ENCODE results near the gene NLRP12.
"Not testable (repeated sequence)": the region's sequence is repeated elsewhere in the genome, so short reads cannot be mapped to it uniquely, and the experiment has no call there.

Gene NLRP12

DNA sequence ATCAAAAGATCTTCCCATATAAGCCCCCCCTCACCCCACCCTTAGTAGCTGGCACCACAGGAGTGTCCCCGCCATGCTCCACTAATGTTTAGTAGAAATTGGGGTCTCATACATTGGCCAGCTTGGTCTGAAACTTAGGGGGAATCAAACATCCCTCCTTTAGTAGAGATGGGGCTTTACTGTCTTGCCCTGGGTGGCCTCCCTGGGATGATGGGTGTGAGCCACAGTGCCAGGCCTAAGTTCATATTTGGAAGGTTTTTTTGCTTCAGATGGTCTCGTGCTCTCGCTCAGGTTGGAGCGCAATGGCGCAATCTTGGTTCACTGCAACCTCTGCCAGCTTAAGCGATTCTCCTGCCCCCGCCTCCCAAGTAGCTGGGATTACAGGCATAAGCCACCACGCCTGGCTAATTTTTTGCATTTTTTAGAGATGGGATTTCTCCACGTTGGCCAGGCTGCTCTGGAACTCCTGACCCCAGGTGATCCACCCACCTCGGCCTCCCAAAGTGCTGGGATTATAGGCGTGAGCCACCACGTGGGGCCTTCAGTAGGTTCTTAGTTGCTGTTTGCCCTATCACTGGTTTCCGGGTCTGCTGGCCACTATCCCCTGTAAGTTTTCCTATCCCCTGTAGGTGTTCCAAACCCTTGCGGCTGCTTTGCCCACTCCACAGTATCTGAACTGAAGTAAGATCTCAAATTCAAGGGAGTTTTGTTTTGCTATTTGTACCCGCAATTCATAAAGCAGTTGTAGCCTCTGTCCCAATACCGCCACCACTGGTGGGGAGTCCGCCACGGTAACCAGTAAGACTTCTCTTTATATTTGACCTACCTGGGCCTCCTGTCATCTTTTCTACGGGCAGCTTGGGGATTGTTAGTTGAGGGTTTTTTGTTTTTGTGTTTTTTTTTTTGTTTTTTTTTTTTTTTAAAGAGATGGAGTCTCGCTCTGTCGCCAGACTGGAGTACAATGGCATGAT, 34.1 kb downstream of the NLRP12 start:
- DNase-seq (ENCODE audit: insufficient read length) (no peak), FAIRE-seq (no peak)
- TF ChIP-seq POLR2A (IDR thresholded peaks at IDR 0.05; ENCODE audit: low read depth, low read length): no peak
- no peak for TF ChIP-seq POLR2AphosphoS5 (IDR thresholded peaks at IDR 0.05; ENCODE audit: low read depth, low read length)
- no peak for TF ChIP-seq TAF1 (IDR thresholded peaks at IDR 0.05; ENCODE audit: borderline replicate concordance, low read depth, low read length)

DNA sequence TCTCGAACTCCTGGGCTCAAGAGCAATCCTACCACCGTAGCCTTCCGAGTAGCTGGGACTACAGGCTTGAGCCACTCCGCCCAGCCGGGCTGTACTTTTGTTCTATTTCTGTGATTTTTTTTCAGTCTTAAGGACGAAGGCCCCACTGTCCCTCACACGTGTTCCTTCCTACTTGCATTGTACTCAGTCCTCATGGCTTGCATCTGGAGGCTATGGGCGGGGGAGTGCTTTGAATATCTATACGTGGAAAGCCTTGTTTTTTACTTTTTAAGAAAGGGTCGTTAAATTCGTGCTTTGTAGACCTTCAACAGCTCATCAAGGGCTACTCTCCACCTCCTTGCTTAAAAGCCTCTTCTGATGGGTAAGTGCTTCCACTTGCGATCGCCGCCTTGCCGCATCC, 36.8 kb downstream of the NLRP12 start:
- TF ChIP-seq POLR2AphosphoS5 (IDR thresholded peaks at IDR 0.05; ENCODE audit: low read depth, low read length) (no peak), TAF1 (IDR thresholded peaks at IDR 0.05; ENCODE audit: borderline replicate concordance, low read depth, low read length) (no peak), POLR2A (IDR thresholded peaks at IDR 0.05; ENCODE audit: low read depth, low read length) (no peak)
- no peak for DNase-seq (ENCODE audit: insufficient read length)
- FAIRE-seq: no peak

GRCh38 chr19:53786744-53787143, 37.4 kb downstream of the NLRP12 start:
- no peak for FAIRE-seq
- no peak for DNase-seq (ENCODE audit: insufficient read length)
- TF ChIP-seq POLR2A (IDR thresholded peaks at IDR 0.05; ENCODE audit: low read depth, low read length) (no peak), POLR2AphosphoS5 (IDR thresholded peaks at IDR 0.05; ENCODE audit: low read depth, low read length) (no peak), TAF1 (IDR thresholded peaks at IDR 0.05; ENCODE audit: borderline replicate concordance, low read depth, low read length) (no peak)

- FAIRE-seq: no peak
- DNase-seq (ENCODE audit: insufficient read length): no peak
- TF ChIP-seq POLR2AphosphoS5 (IDR thresholded peaks at IDR 0.05; ENCODE audit: low read depth, low read length): no peak
- no peak for TF ChIP-seq TAF1 (IDR thresholded peaks at IDR 0.05; ENCODE audit: borderline replicate concordance, low read depth, low read length)
- TF ChIP-seq POLR2A (IDR thresholded peaks at IDR 0.05; ENCODE audit: low read depth, low read length): no peak
Observed at GRCh38 chr19:53785196-53785889, 38.8 kb downstream of the NLRP12 start.

DNA sequence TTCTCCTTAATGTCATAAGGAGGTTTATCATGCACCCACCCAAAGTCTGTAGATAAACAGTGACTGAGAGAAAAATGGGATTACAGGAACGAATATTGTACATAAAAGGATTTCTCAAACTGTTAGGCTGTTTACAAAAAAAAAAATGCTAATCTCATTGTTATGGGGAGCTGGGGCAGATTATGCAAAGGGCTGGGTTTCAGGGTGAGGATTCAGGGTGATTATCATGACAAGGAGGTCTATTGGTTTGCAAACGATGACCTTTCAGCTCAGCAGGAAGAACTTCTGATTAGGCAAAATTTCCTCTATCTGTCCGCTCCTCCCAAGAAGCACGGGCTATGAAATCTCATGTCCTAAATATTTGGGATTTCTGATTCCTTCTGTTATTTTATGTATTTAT, 41.4 kb downstream of the NLRP12 start:
- TF ChIP-seq POLR2AphosphoS5 (IDR thresholded peaks at IDR 0.05; ENCODE audit: low read depth, low read length) (no peak), POLR2A (IDR thresholded peaks at IDR 0.05; ENCODE audit: low read depth, low read length) (no peak), TAF1 (IDR thresholded peaks at IDR 0.05; ENCODE audit: borderline replicate concordance, low read depth, low read length) (no peak)
- DNase-seq (ENCODE audit: insufficient read length): no peak
- FAIRE-seq: no peak

GRCh38 chr19:53781332-53781731, 42.8 kb downstream of the NLRP12 start:
- FAIRE-seq; DNase-seq (ENCODE audit: insufficient read length): not testable (repeated sequence)

- TF ChIP-seq POLR2AphosphoS5 (IDR thresholded peaks at IDR 0.05; ENCODE audit: low read depth, low read length) (no peak), TAF1 (IDR thresholded peaks at IDR 0.05; ENCODE audit: borderline replicate concordance, low read depth, low read length) (no peak), POLR2A (IDR thresholded peaks at IDR 0.05; ENCODE audit: low read depth, low read length) (no peak)
- DNase-seq (ENCODE audit: insufficient read length) (no peak), FAIRE-seq (no peak)
Observed at GRCh38 chr19:53780506-53780905, 43.6 kb downstream of the NLRP12 start.

DNA sequence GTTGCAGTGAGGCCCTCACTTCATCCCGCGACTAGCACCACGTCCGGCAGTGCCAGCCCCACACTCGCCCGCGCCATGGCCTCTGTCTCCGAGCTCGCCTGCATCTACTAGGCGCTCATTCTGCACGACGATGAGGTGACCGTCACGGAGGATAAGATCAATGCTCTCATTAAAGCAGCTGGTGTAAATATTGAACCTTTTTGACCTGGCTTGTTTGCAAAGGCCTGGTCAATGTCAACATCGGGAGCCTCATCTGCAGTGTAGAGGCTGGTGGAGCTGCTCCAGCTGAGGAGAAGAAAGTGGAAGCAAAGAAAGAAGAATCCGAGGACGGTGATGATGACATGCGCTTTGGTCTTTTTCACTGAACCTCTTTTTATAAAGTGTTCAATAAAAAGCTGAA, 48.6 kb downstream of the NLRP12 start:
- FAIRE-seq: no peak
- no peak for DNase-seq (ENCODE audit: insufficient read length)
- TF ChIP-seq TAF1 (IDR thresholded peaks at IDR 0.05; ENCODE audit: borderline replicate concordance, low read depth, low read length) (no peak), POLR2A (IDR thresholded peaks at IDR 0.05; ENCODE audit: low read depth, low read length) (no peak), POLR2AphosphoS5 (IDR thresholded peaks at IDR 0.05; ENCODE audit: low read depth, low read length) (no peak)

GRCh38 chr19:53774491-53774890, 49.6 kb downstream of the NLRP12 start:
- FAIRE-seq; DNase-seq (ENCODE audit: insufficient read length): not testable (repeated sequence)

- DNase-seq (ENCODE audit: insufficient read length): no peak
- FAIRE-seq: no peak
- TF ChIP-seq POLR2AphosphoS5 (IDR thresholded peaks at IDR 0.05; ENCODE audit: low read depth, low read length) (no peak), POLR2A (IDR thresholded peaks at IDR 0.05; ENCODE audit: low read depth, low read length) (no peak), TAF1 (IDR thresholded peaks at IDR 0.05; ENCODE audit: borderline replicate concordance, low read depth, low read length) (no peak)
Observed at GRCh38 chr19:53773999-53774398, 50.1 kb downstream of the NLRP12 start.

- no peak for FAIRE-seq
- TF ChIP-seq POLR2AphosphoS5 (IDR thresholded peaks at IDR 0.05; ENCODE audit: low read depth, low read length): no peak
- TF ChIP-seq POLR2A (IDR thresholded peaks at IDR 0.05; ENCODE audit: low read depth, low read length): no peak
- TF ChIP-seq TAF1 (IDR thresholded peaks at IDR 0.05; ENCODE audit: borderline replicate concordance, low read depth, low read length): no peak
Observed at GRCh38 chr19:53772943-53773342, 51.2 kb downstream of the NLRP12 start.

GRCh38 chr19:53771144-53771543, 53.0 kb downstream of the NLRP12 start:
- TF ChIP-seq POLR2AphosphoS5 (IDR thresholded peaks at IDR 0.05; ENCODE audit: low read depth, low read length) (no peak), POLR2A (IDR thresholded peaks at IDR 0.05; ENCODE audit: low read depth, low read length) (no peak), TAF1 (IDR thresholded peaks at IDR 0.05; ENCODE audit: borderline replicate concordance, low read depth, low read length) (no peak)
- no peak for DNase-seq (ENCODE audit: insufficient read length)
- FAIRE-seq: no peak

More at GRCh38 chr19:53772943-53773342, 51.2 kb downstream of the NLRP12 start:
- no peak for DNase-seq (ENCODE audit: insufficient read length)

- not testable (repeated sequence) for FAIRE-seq; DNase-seq (ENCODE audit: insufficient read length)
Observed at GRCh38 chr19:53769696-53770309, 54.3 kb downstream of the NLRP12 start.
